Neuronal stem cell (in vitro differentiated cells): ENCODE measurements around the gene ETAA1.

Source experiments
- DNase-seq: peaks from one replicate; pipeline ENCODE4 v3.0.0-alpha.2; 2013; ENCODE audit warnings: low spot score
- H2AFZ ChIP-seq: one replicate; pipeline ENCODE4 v1.6.1; 2013; ENCODE audit warnings: mild to moderate bottlenecking, low read length, inconsistent platforms
- H2AK5ac ChIP-seq: 2 replicates; pipeline ENCODE4 v1.6.1; 2013; ENCODE audit warnings: low read depth, mild to moderate bottlenecking, inconsistent platforms, low read length, moderate library complexity, mixed read lengths
- H2BK120ac ChIP-seq: 2 replicates; pipeline ENCODE4 v1.6.1; 2013; ENCODE audit warnings: low read depth, mild to moderate bottlenecking, inconsistent platforms, low read length, moderate library complexity, mixed read lengths
- H2BK12ac ChIP-seq: one replicate; pipeline ENCODE4 v1.6.1; 2013; ENCODE audit warnings: low read length, inconsistent platforms
- H2BK15ac ChIP-seq: 2 replicates; pipeline ENCODE4 v1.6.1; 2013; ENCODE audit warnings: mild to moderate bottlenecking, low read length, inconsistent platforms, mixed read lengths
- H2BK5ac ChIP-seq: one replicate; pipeline ENCODE4 v1.6.1; 2013; ENCODE audit warnings: inconsistent platforms, mild to moderate bottlenecking, low read length, moderate library complexity
- H3K14ac ChIP-seq: one replicate; pipeline ENCODE4 v1.6.1; 2013; ENCODE audit warnings: low read length, inconsistent platforms
- H3K18ac ChIP-seq: 2 replicates; pipeline ENCODE4 v1.6.1; 2013; ENCODE audit warnings: low read length, inconsistent platforms
- H3K23ac ChIP-seq: 2 replicates; pipeline ENCODE4 v1.6.1; 2013; ENCODE audit warnings: low read depth, mild to moderate bottlenecking, mixed read lengths, low read length, inconsistent platforms; ENCODE audit not compliant: poor library complexity
- H3K27ac ChIP-seq: replicated peaks from 3 replicates; pipeline ENCODE4 v1.5.1; 2013; ENCODE audit warnings: low read length, inconsistent platforms
- H3K27me3 ChIP-seq, 3 experiments: 2 replicates each; pipeline ENCODE4 v1.6.1; 2013; ENCODE audit warnings: low read length in 3 of 3, mild to moderate bottlenecking in 2 of 3, inconsistent platforms in 1 of 3, low read depth in 1 of 3, mixed read lengths in 1 of 3, moderate library complexity in 1 of 3; ENCODE audit not compliant: control insufficient read depth in 3 of 3, insufficient read depth in 3 of 3
- H3K36me3 ChIP-seq, 2 donors: replicated peaks in 1 of 2; 2 replicates each; pipeline ENCODE4 v1.6.1; 2013; ENCODE audit warnings: low read length in 2 of 2; ENCODE audit not compliant: control insufficient read depth in 2 of 2, insufficient read depth in 2 of 2
- H3K4ac ChIP-seq: 2 replicates; pipeline ENCODE4 v1.6.1; 2013; ENCODE audit warnings: inconsistent platforms, mild to moderate bottlenecking, low read length, moderate library complexity
- H3K4me1 ChIP-seq, 2 donors: 1 replicate in 1 of 2; 2 replicates in 1 of 2; pipeline ENCODE4 v1.6.1; 2013; ENCODE audit warnings: low read length in 2 of 2, low read depth in 1 of 2; ENCODE audit not compliant: control insufficient read depth in 2 of 2, insufficient read depth in 1 of 2
- H3K4me2 ChIP-seq: one replicate; pipeline ENCODE4 v1.6.1; 2013; ENCODE audit warnings: mild to moderate bottlenecking, low read length, inconsistent platforms; ENCODE audit not compliant: insufficient read depth, poor library complexity, severe bottlenecking
- H3K4me3 ChIP-seq, 2 donors: 2 replicates each; pipeline ENCODE4 v1.5.1; 2013; ENCODE audit warnings: low read length in 2 of 2, mild to moderate bottlenecking in 2 of 2, inconsistent platforms in 1 of 2, moderate library complexity in 1 of 2
- H3K79me1 ChIP-seq: one replicate; pipeline ENCODE4 v1.6.1; 2013; ENCODE audit warnings: low read depth, mild to moderate bottlenecking, inconsistent platforms, low read length, moderate library complexity
- H3K9ac ChIP-seq: one replicate; pipeline ENCODE4 v1.6.1; 2013; ENCODE audit warnings: mild to moderate bottlenecking, low read depth, low read length, inconsistent platforms; ENCODE audit not compliant: poor library complexity
- H3K9me3 ChIP-seq, 2 donors: replicated peaks in 1 of 2; 2 replicates each; pipeline versions ENCODE3 to v1.6.1; 2013; ENCODE audit warnings: low read length in 2 of 2, mild to moderate bottlenecking in 2 of 2, inconsistent platforms in 1 of 2, low read depth in 1 of 2, mixed read lengths in 1 of 2, moderate library complexity in 1 of 2; ENCODE audit not compliant: control insufficient read depth in 2 of 2, insufficient read depth in 1 of 2
- H4K8ac ChIP-seq: one replicate; pipeline ENCODE4 v1.6.1; 2013; ENCODE audit warnings: low read depth, mild to moderate bottlenecking, inconsistent platforms, low read length, moderate library complexity
- H4K91ac ChIP-seq: one replicate; pipeline ENCODE4 v1.6.1; 2013; ENCODE audit warnings: low read length, low read depth, mild to moderate bottlenecking, inconsistent platforms; ENCODE audit not compliant: poor library complexity
- WGBS, 2 donors: extraction: QIAGEN DNeasy Blood & Tissue Kit; methylation state at CpG; one replicate each; pipeline ENCODE4 v1.1.7; 2013; ENCODE audit warnings: missing lambda C conversion rate in 2 of 2, mixed read lengths in 1 of 2; ENCODE audit not compliant: insufficient read length in 2 of 2, insufficient replicate concordance in 1 of 2; ENCODE audit errors: extremely low coverage in 2 of 2; 5-methylcytosine and 5-hydroxymethylcytosine counted together

ETAA1 gene

GRCh38 chr2:67455219-67456142, 58.3 kb downstream of the ETAA1 start:
- Histone ChIP-seq H3K4me3 (no peak overlapping the region), H3K4me2 (no peak overlapping the region), H3K18ac (no peak overlapping the region), H4K8ac (no peak overlapping the region), H3K79me1 (no peaks in the 10 kb centered on the region), H3K9ac (no peak overlapping the region), H3K36me3 (no peaks in the 10 kb centered on the region), H2BK120ac (no peak overlapping the region), H2AK5ac (no peak overlapping the region), H3K14ac (no peak overlapping the region), H2AFZ (no peak overlapping the region), H2BK12ac (no peak overlapping the region), H3K4me1 (no peaks in the 10 kb centered on the region), H3K27ac (no peak overlapping the region), H3K9me3 (no peaks in the 10 kb centered on the region), H3K4ac (no peak overlapping the region), H2BK5ac (no peak overlapping the region), H4K91ac (no peak overlapping the region), H3K23ac (no peak overlapping the region), H2BK15ac (no peak overlapping the region), H3K27me3 (no peaks in the 10 kb centered on the region)
- DNase-seq, result no peak
- WGBS, 2 donors, result no CpG with 5 or more reads among the region's 4 CpGs

- Histone ChIP-seq H3K4me3 (no peak overlapping the region), H3K9me3 (no peaks in the 10 kb centered on the region), H2BK5ac (no peak overlapping the region), H3K23ac (no peak overlapping the region), H3K9ac (no peak overlapping the region), H2AFZ (no peak overlapping the region), H3K27me3 (no peaks in the 10 kb centered on the region), H2BK15ac (no peak overlapping the region), H3K27ac (no peak overlapping the region), H2BK120ac (no peak overlapping the region), H3K14ac (no peak overlapping the region), H4K91ac (no peak overlapping the region), H3K36me3 (no peaks in the 10 kb centered on the region), H3K4me2 (no peak overlapping the region), H3K4ac (no peak overlapping the region), H4K8ac (no peak overlapping the region), H2BK12ac (no peak overlapping the region), H3K18ac (no peak overlapping the region), H2AK5ac (no peak overlapping the region), H3K4me1 (no peaks in the 10 kb centered on the region), H3K79me1 (no peaks in the 10 kb centered on the region)
- no CpG with 5 or more reads among the region's 2 CpGs for WGBS, 2 donors
- no peak for DNase-seq
Measured at GRCh38 chr2:67456428-67456827, 59.3 kb downstream of the ETAA1 start.

- Histone ChIP-seq H2BK5ac (no peak overlapping the region), H2BK120ac (no peak overlapping the region), H4K91ac (no peak overlapping the region), H3K4me1 (no peaks in the 10 kb centered on the region), H3K27me3 (no peaks in the 10 kb centered on the region), H3K14ac (no peak overlapping the region), H3K23ac (no peak overlapping the region), H3K18ac (no peak overlapping the region), H3K27ac (no peak overlapping the region), H4K8ac (no peak overlapping the region), H2AFZ (no peak overlapping the region), H3K9ac (no peak overlapping the region), H3K4me3 (no peak overlapping the region), H3K9me3 (no peaks in the 10 kb centered on the region), H3K4me2 (no peak overlapping the region), H3K79me1 (no peaks in the 10 kb centered on the region), H2BK15ac (no peak overlapping the region), H2AK5ac (no peak overlapping the region), H2BK12ac (no peak overlapping the region), H3K4ac (no peak overlapping the region), H3K36me3 (no peaks in the 10 kb centered on the region)
- DNase-seq, result no peak
- no CpG with 5 or more reads among the region's 4 CpGs for WGBS, 2 donors
Measured at GRCh38 chr2:67457699-67458098, 60.6 kb downstream of the ETAA1 start.

GRCh38 chr2:67459761-67460160, 62.6 kb downstream of the ETAA1 start:
- Histone ChIP-seq H3K4ac (no peak overlapping the region), H3K4me2 (no peak overlapping the region), H3K79me1 (no peaks in the 10 kb centered on the region), H2AK5ac (no peak overlapping the region), H3K27me3 (no peaks in the 10 kb centered on the region), H2AFZ (no peak overlapping the region), H2BK5ac (no peak overlapping the region), H3K4me3 (no peak overlapping the region), H2BK12ac (no peak overlapping the region), H4K91ac (no peak overlapping the region), H3K18ac (no peak overlapping the region), H3K36me3 (no peaks in the 10 kb centered on the region), H3K23ac (no peak overlapping the region), H3K4me1 (no peaks in the 10 kb centered on the region), H4K8ac (no peak overlapping the region), H3K9ac (no peak overlapping the region), H3K27ac (no peak overlapping the region), H3K9me3 (no peaks in the 10 kb centered on the region), H2BK120ac (no peak overlapping the region), H3K14ac (no peak overlapping the region), H2BK15ac (no peak overlapping the region)
- no peak for DNase-seq
- no CpG with 5 or more reads among the region's 2 CpGs for WGBS, 2 donors
